HG03565 (cell line): ENCODE data around the gene HGFAC.
"Not testable (repeated sequence)": the region's sequence is repeated elsewhere in the genome, so short reads cannot be mapped to it uniquely, and the experiment has no call there.

Experiments
- ATAC-seq: cut with Tn5 transposase; IDR thresholded peaks from one replicate; pipeline ENCODE4 v1.9.1; 2021; ENCODE audit warnings: mild to moderate bottlenecking, moderate library complexity; ENCODE audit not compliant: unreplicated experiment

HGFAC gene

GRCh38 chr4:3410401-3411135 lies 31.2 kb upstream of the HGFAC start:
- ATAC-seq = no peak

- not testable (repeated sequence) for ATAC-seq
These were observed 30.6 kb upstream of the HGFAC start for GRCh38 chr4:3411190-3411589.

- no peak for ATAC-seq
These were observed 30.1 kb upstream of the HGFAC start for GRCh38 chr4:3411676-3412075.

GRCh38 chr4:3412257-3413020 lies 29.3 kb upstream of the HGFAC start:
- no peak for ATAC-seq

- ATAC-seq = no peak
These were observed 28.5 kb upstream of the HGFAC start for GRCh38 chr4:3413217-3413671.

- ATAC-seq = no peak
These were observed 27.9 kb upstream of the HGFAC start for GRCh38 chr4:3413675-3414420.

- no peak for ATAC-seq
These were observed 27.1 kb upstream of the HGFAC start for GRCh38 chr4:3414421-3415279.

- no peak for ATAC-seq
These were observed 26.2 kb upstream of the HGFAC start for GRCh38 chr4:3415471-3416141.

GRCh38 chr4:3416270-3416669 lies 25.5 kb upstream of the HGFAC start:
- ATAC-seq = no peak

- ATAC-seq = no peak
These were observed 24.9 kb upstream of the HGFAC start for GRCh38 chr4:3416821-3417221.

- ATAC-seq = no peak
These were observed 24.3 kb upstream of the HGFAC start for GRCh38 chr4:3417448-3417847.

- ATAC-seq = no peak
These were observed 23.6 kb upstream of the HGFAC start for GRCh38 chr4:3418029-3418762.

- ATAC-seq = no peak
These were observed 21.7 kb upstream of the HGFAC start for GRCh38 chr4:3419836-3420605.

- no peak for ATAC-seq
These were observed 21.2 kb upstream of the HGFAC start for GRCh38 chr4:3420606-3420955.

- ATAC-seq = no peak
These were observed 20.8 kb upstream of the HGFAC start for GRCh38 chr4:3420956-3421355.

- ATAC-seq = no peak
These were observed 20.3 kb upstream of the HGFAC start for GRCh38 chr4:3421470-3421869.

- no peak for ATAC-seq
These were observed 19.4 kb upstream of the HGFAC start for GRCh38 chr4:3422241-3422801.

- no peak for ATAC-seq
These were observed 18.9 kb upstream of the HGFAC start for GRCh38 chr4:3422808-3423297.
